Fibroblast of skin of right quadriceps (primary cell): ENCODE measurements around the gene ERH.

ENCODE experiments used
- DNase-seq: peaks from one replicate; pipeline ENCODE4 v3.0.0-alpha.2; 2013

Gene ERH

GRCh38 chr14:69355154-69355597 lies 42.9 kb downstream of the ERH start:
- DNase-seq, result no peak

GRCh38 chr14:69354383-69355153 lies 43.5 kb downstream of the ERH start:
- no peak for DNase-seq

GRCh38 chr14:69353168-69353567 lies 44.9 kb downstream of the ERH start:
- no peak for DNase-seq

GRCh38 chr14:69351911-69352310 lies 46.2 kb downstream of the ERH start:
- no peak for DNase-seq

- DNase-seq, result no peak
These were observed 46.7 kb downstream of the ERH start for GRCh38 chr14:69351385-69351784.

- DNase-seq, result no peak
These were observed 47.2 kb downstream of the ERH start for GRCh38 chr14:69350892-69351291.

GRCh38 chr14:69349091-69349777 lies 48.9 kb downstream of the ERH start:
- DNase-seq, result no peak

- peak; percentile 6 for DNase-seq
These were observed 51.4 kb downstream of the ERH start for GRCh38 chr14:69346710-69347109.

GRCh38 chr14:69345402-69345801 lies 52.7 kb downstream of the ERH start:
- DNase-seq, result no peak

GRCh38 chr14:69344171-69344570 lies 53.9 kb downstream of the ERH start:
- no peak for DNase-seq

GRCh38 chr14:69342928-69343525 lies 55.1 kb downstream of the ERH start:
- DNase-seq, result no peak

- no peak for DNase-seq
These were observed 58.7 kb downstream of the ERH start for GRCh38 chr14:69339426-69339825.

GRCh38 chr14:69337984-69338383 lies 60.1 kb downstream of the ERH start:
- no peak for DNase-seq

GRCh38 chr14:69335371-69335771 lies 62.7 kb downstream of the ERH start:
- no peak for DNase-seq

GRCh38 chr14:69334576-69334975 lies 63.5 kb downstream of the ERH start:
- no peak for DNase-seq

- DNase-seq, result no peak
These were observed 64.2 kb downstream of the ERH start for GRCh38 chr14:69333791-69334337.

GRCh38 chr14:69332782-69333395 lies 65.2 kb downstream of the ERH start:
- no peak for DNase-seq

- DNase-seq, result no peak
These were observed 66.9 kb downstream of the ERH start for GRCh38 chr14:69331206-69331605.
